ENCODE data around the gene CDK5.
"Not testable (repeated sequence)": the region's sequence is repeated elsewhere in the genome, so short reads cannot be mapped to it uniquely, and the experiment has no call there.

The CDK5 gene

DNA sequence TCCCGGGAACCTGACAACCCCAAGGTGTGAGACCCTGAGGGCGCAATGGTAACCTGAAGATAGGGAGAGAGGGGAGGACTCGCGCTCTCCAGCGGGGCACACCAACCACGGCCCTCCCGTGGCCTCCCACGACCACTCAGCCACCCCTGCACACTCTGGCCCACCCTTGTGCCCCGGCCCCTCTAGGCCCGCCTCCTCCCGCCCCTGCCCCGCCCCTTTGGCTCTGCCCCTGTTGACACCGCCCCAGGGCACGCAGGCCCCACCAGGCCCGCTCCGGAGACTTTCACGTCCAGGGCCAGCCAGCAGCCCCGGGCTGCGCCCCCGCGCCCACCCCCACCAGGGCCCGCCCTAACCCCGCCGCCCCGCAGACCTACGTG lies 44.4 kb downstream of the CDK5 start:
- DNase-seq, result no peak

GRCh38 chr7:151012911-151013347 lies 44.8 kb downstream of the CDK5 start:
- no peak for DNase-seq

DNA sequence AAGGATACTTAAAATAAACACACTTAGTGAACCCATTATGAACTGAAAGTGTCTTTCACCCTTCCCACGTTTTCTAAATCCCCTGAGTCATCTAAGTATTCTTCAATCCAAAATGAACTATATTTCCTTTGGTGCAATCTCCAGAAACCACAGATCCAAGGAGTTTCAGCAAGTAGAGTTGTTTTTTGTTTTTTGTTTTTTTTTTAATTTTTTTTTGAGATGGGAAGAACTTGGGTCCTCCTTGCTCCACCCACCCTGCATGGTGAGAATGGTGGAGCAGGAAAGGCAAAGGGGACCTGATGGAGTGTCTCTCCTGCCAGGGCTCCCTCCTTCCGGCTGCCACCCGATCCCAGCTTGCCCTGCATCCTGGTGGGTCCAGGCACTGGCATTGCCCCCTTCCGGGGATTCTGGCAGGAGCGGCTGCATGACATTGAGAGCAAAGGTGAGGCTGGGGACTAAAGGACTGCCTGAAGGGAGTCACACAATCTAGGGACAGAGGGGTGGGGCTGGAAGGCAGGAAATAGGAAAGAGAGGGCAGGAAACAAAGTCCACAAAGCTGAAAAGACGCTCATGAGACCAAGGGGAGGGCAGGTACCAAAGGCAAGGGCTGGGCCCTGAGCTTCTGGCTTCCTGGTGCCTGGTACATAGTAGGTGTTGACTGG lies 45.5 kb downstream of the CDK5 start:
- DNase-seq, result no peak

GRCh38 chr7:151011616-151012015 lies 46.1 kb downstream of the CDK5 start:
- not testable (repeated sequence) for DNase-seq

DNA sequence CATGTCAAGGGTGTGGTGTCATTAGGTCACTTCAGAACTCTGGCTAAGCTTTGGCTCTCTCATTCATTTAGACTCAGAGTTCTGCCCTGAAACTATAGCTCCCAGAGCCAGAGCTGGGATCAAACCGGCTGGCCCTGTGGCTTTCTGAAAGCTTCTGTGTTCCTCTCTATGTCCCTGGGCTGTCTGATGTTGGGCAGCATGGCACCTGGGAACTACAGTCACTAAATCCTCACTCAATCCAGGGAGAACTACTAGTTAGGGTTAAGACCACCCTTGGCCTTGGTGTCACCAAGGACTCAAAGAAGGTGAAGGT lies 46.6 kb downstream of the CDK5 start:
- DNase-seq, result no peak

- DNase-seq, result no peak
These were observed 47.2 kb downstream of the CDK5 start for GRCh38 chr7:151010307-151011096.

GRCh38 chr7:151010037-151010306 lies 47.7 kb downstream of the CDK5 start:
- no peak for DNase-seq

DNA sequence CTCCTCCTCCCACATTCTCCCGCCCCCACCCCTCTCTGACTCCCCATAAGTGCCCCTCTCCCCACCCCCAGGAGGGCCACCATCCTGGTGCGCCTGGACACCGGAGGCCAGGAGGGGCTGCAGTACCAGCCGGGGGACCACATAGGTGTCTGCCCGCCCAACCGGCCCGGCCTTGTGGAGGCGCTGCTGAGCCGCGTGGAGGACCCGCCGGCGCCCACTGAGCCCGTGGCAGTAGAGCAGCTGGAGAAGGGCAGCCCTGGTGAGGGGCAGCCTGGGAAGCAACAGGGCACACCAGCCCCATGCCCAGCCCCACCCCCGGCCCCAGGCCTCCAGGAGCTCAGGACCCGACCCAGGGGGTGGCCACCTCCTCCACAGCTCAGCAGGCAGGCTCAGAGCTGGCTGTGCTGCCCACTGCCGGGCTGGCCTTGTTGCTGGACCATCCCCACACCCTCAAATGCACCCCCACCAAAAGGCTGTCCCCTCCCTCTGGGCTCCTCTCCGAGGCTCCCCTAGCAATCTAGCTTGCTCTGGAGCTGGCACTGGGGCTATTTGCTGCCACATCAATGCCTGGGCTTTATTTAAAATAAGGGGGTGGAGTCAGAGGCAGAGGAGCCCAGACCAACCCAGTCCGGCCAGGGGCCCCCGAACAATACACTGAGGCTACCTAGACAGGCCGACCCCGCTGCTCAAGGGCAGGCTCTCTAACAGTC lies 48.2 kb downstream of the CDK5 start:
- no peak for DNase-seq

DNA sequence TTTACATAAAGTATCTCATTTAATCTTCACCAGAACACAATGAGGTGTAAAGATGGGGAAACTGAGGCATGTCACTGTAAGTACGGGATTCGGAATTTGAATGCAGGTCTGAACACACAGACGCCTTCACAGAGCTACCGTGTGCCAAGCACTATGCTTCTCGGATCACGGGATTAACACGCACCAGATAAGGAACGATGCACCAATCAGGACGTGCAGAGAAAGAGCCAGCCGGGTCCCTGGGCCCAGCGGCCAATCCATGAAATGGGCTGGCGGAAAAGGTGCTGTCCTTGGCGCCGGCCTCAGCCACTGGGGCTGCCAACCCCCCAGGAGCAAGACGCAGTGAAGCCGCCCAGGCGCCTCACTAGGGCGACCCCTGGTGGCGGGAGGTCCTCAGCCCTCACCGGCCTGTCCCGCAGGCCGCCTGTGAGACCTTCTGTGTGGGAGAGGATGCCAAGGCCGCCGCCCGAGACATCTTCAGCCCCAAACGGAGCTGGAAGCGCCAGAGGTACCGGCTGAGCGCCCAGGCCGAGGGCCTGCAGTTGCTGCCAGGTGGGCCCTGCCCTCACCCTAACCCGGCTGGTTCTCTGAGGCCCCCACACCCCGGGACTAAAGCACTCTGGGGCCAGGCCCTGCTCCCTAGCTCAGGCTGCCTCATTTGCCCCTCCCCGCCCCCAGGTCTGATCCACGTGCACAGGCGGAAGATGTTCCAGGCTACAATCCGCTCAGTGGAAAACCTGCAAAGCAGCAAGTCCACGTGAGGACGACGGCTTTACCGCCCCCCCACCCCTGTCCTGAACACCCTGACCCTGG lies 49.0 kb downstream of the CDK5 start:
- DNase-seq, result no peak

DNA sequence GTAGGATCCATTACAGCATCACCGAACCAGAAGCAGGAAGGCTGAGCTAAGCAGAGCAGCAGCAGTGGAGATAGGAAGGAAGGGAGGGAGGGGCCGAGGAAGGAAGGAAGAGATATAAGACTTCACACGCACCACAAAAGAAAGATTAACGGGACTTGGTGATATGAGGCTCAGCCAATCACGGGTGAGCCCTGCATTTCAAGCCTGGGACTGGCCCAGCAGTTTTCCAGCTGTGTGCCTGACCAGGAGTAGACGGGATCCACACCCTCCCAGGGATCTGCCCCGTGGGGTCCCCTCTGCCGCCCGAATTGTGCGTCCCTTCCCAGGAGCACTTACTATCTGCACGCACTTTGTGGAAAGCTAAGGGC lies 49.6 kb downstream of the CDK5 start:
- DNase-seq, result no peak

DNA sequence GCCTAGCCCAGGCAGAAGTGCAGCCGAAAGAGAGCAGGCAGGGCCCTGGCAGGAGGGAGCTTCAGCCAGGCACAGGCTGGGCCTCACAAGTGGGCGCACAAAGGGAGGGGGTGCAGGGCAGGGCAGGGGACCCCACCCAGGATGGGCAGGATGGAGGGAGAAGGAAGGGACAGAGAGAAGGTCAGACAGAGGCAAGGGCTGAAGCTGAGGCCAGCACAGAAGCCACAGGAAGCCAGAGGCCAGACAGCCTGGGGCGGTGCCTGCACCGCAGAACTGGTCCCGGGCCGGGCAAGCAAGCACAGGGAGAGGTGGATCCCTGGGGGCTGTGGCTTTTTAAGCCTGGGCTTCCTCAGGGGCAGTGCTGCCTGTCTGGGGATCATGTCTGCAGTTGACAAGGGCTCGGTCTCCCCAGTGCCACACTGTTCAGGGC lies 50.2 kb downstream of the CDK5 start:
- no peak for DNase-seq

DNA sequence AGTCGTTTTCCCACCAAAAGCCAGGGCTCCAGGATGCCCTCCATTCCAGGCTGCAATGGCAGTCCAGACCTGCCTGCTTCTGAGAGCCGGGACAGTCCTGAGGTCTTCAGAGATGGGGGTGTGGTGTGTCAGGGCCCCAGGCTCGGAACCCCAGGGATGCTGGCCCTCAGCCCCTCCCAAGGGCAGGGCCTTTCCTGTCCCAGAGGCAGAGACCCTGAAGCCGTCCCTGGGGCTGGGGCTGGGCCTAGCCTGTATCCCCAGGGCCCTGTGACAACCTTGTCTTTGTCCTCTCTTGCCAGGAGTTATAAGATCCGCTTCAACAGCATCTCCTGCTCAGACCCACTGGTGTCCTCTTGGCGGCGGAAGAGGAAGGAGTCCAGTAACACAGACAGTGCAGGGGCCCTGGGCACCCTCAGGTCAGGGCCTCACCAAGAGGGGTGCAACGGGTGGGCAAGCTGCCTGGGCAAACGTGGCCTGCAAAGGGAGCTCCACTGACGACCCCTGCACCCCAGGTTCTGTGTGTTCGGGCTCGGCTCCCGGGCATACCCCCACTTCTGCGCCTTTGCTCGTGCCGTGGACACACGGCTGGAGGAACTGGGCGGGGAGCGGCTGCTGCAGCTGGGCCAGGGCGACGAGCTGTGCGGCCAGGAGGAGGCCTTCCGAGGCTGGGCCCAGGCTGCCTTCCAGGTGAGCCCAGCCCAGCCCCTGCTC lies 51.0 kb downstream of the CDK5 start:
- DNase-seq, result no peak

DNA sequence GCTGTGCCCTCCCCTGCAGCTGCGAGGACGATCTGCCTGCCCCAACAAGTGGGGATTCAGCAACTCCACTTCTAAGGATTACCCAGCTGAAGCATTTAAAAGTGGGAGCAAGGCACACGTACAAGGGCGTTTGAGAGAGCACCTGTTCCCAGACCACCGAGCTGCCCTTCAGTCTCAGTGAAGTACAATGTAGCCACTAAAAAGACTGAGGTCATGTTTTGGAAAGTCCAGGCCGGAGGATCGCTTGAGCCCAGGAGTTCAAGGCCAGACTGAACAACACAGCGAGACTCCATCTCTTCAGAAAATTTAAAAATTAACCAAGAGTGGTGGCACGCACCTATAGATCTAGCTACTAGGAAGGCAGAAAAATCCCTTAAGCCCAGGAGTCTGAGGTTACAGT lies 52.1 kb downstream of the CDK5 start:
- DNase-seq, result no peak

Data from NCI-H1417 treated with DMSO at 0.1 percent for 48 hours (cell line).